ENCODE data around the gene GSG1L. TPM values are rescaled to one million over a fixed set of nuclear protein-coding genes. Genes with fewer than 3 reads are reported as not detected.

The GSG1L gene
- total RNA-seq, 2 donors from 2014 or later: 13.9 to 34.7 TPM

GRCh38 chr16:27773344-27773743 is 290.2 kb downstream of the GSG1L start:
- Histone ChIP-seq H3K9me3 (no peaks in the 10 kb centered on the region), H3K27me3 (no peaks in the 10 kb centered on the region), H3K27ac (no peak overlapping the region), H3K4me3 (no peak overlapping the region), H3K36me3 (peaks cover 12% of the 10 kb centered on the region), H3K4me1 (no peaks in the 10 kb centered on the region)
- TF ChIP-seq CTCF (IDR thresholded peaks at IDR 0.05): no peak
- DNase-seq (ENCODE audit: low spot score): no peak

GRCh38 chr16:27772093-27772825 is 291.3 kb downstream of the GSG1L start:
- Histone ChIP-seq H3K36me3 (peaks cover 12% of the 10 kb centered on the region), H3K4me3 (no peak overlapping the region), H3K4me1 (no peaks in the 10 kb centered on the region), H3K9me3 (no peaks in the 10 kb centered on the region), H3K27me3 (no peaks in the 10 kb centered on the region), H3K27ac (no peak overlapping the region)
- TF ChIP-seq CTCF (IDR thresholded peaks at IDR 0.05): no peak
- no peak for DNase-seq (ENCODE audit: low spot score)

GRCh38 chr16:27771201-27771910 is 292.2 kb downstream of the GSG1L start:
- TF ChIP-seq CTCF (IDR thresholded peaks at IDR 0.05): no peak
- Histone ChIP-seq H3K27ac (no peak overlapping the region), H3K4me1 (no peaks in the 10 kb centered on the region), H3K27me3 (no peaks in the 10 kb centered on the region), H3K9me3 (no peaks in the 10 kb centered on the region), H3K36me3 (peaks cover 19% of the 10 kb centered on the region), H3K4me3 (no peak overlapping the region)
- no peak for DNase-seq (ENCODE audit: low spot score)

- H3K4me3 ChIP-seq: no peak overlapping the region
- DNase-seq (ENCODE audit: low spot score): no peak
- no peak for TF ChIP-seq CTCF (IDR thresholded peaks at IDR 0.05)
- no peaks in the 10 kb centered on the region for H3K9me3 ChIP-seq
- H3K4me1 ChIP-seq: no peaks in the 10 kb centered on the region
- no peak overlapping the region for H3K27ac ChIP-seq
- H3K36me3 ChIP-seq: peaks cover 21% of the 10 kb centered on the region
- H3K27me3 ChIP-seq: no peaks in the 10 kb centered on the region
Measured at GRCh38 chr16:27770271-27771196, 293.0 kb downstream of the GSG1L start.

- H3K9me3 ChIP-seq: no peaks in the 10 kb centered on the region
- no peak for TF ChIP-seq CTCF (IDR thresholded peaks at IDR 0.05)
- peaks cover 22% of the 10 kb centered on the region for H3K36me3 ChIP-seq
- no peak overlapping the region for H3K4me3 ChIP-seq
- DNase-seq (ENCODE audit: low spot score): no peak
- no peak overlapping the region for H3K27ac ChIP-seq
- H3K27me3 ChIP-seq: no peaks in the 10 kb centered on the region
- no peaks in the 10 kb centered on the region for H3K4me1 ChIP-seq
Measured at GRCh38 chr16:27769561-27770255, 293.8 kb downstream of the GSG1L start.

All from right atrium auricular region (tissue), 2 donors.